Stimulated activated CD8-positive, alpha-beta memory T cell treated with anti-CD3 and anti-CD28 coated beads, Interleukin-15, amount 100 ng/mL, for 4 hours (primary cell): ENCODE results near the gene EEIG1.

Experiments used
- DNase-seq, 2 donors: peaks; one replicate each; pipeline ENCODE4 v3.0.0-alpha.2; 2020; ENCODE audit warnings: low read depth in 2 of 2

The EEIG1 gene

GRCh38 chr9:127974769-127975261 is 6.0 kb downstream of the EEIG1 start:
- no peak for DNase-seq

GRCh38 chr9:127974001-127974768 is 6.6 kb downstream of the EEIG1 start:
- DNase-seq = no peak

- no peak for DNase-seq
These were observed 7.4 kb downstream of the EEIG1 start for GRCh38 chr9:127973169-127974000.

GRCh38 chr9:127972236-127972871 is 8.4 kb downstream of the EEIG1 start:
- DNase-seq = no peak

GRCh38 chr9:127971357-127972235 is 9.2 kb downstream of the EEIG1 start:
- no peak for DNase-seq

GRCh38 chr9:127970401-127971313 is 10.1 kb downstream of the EEIG1 start:
- peak in 1 of 2 donors; percentile 27 for DNase-seq

- no peak for DNase-seq
These were observed 11.9 kb downstream of the EEIG1 start for GRCh38 chr9:127968700-127969383.

- DNase-seq = no peak
These were observed 12.7 kb downstream of the EEIG1 start for GRCh38 chr9:127968042-127968441.

- no peak for DNase-seq
These were observed 13.5 kb downstream of the EEIG1 start for GRCh38 chr9:127967151-127967809.

GRCh38 chr9:127966416-127967150 is 14.2 kb downstream of the EEIG1 start:
- DNase-seq = no peak

GRCh38 chr9:127965953-127966352 is 14.8 kb downstream of the EEIG1 start:
- no peak for DNase-seq

- no peak for DNase-seq
These were observed 17.3 kb downstream of the EEIG1 start for GRCh38 chr9:127963359-127964064.

- no peak for DNase-seq
These were observed 17.8 kb downstream of the EEIG1 start for GRCh38 chr9:127963041-127963358.

- DNase-seq = no peak
These were observed 18.5 kb downstream of the EEIG1 start for GRCh38 chr9:127962278-127962677.

- DNase-seq = no peak
These were observed 19.1 kb downstream of the EEIG1 start for GRCh38 chr9:127961613-127962155.

- no peak for DNase-seq
These were observed 19.7 kb downstream of the EEIG1 start for GRCh38 chr9:127961155-127961490.

- DNase-seq = no peak
These were observed 20.2 kb downstream of the EEIG1 start for GRCh38 chr9:127960410-127961154.
